K562 (cell line): ENCODE data around the gene CYBRD1. TPM values are rescaled to one million over a fixed set of nuclear protein-coding genes. Genes with fewer than 3 reads are reported as not detected.

Experiments used
- CHCHD3 ChIP-seq: fragments of 250-450 bp; sonication (Bioruptor Pico); IDR thresholded peaks from 2 replicates; pipeline ENCODE4 v2.1.2; 2022; ENCODE audit warnings: mild to moderate bottlenecking
- CSDE1 ChIP-seq, 2 experiments: fragments of 450-650 bp; IDR thresholded peaks; 2 replicates each; pipeline ENCODE4 v1.6.1; 2016; ENCODE audit warnings: mild to moderate bottlenecking in 1 of 2
- ELF1 ChIP-seq: fragments of 200-800 bp; sonication (Bioruptor generic); IDR thresholded peaks from 2 replicates; pipeline ENCODE4 v1.6.1; 2016; ENCODE audit warnings: missing genetic modification characterization, missing compliant biosample characterization
- EP300 ChIP-seq: IDR thresholded peaks from 2 replicates; pipeline ENCODE4 v1.6.1; 2012; ENCODE audit warnings: low read length, improper control_type of control experiment
- FOXK2 ChIP-seq, 2 experiments: fragments of 450-650 bp; IDR thresholded peaks in 1 of 2; conservative IDR thresholded peaks in 1 of 2; 2 replicates each; pipeline ENCODE4 v1.6.1; 2016; ENCODE audit warnings: low read depth in 2 of 2, mild to moderate bottlenecking in 1 of 2
- GATAD2A ChIP-seq: fragments of 450-650 bp; IDR thresholded peaks from 2 replicates; pipeline ENCODE4 v1.6.1; 2017
- GTF2B ChIP-seq: IDR thresholded peaks from 2 replicates; pipeline ENCODE4 v1.6.1; 2011; ENCODE audit not compliant: insufficient read length; ENCODE audit errors: extremely low read depth
- ILF3 ChIP-seq: fragments of 450-650 bp; IDR thresholded peaks from 2 replicates; pipeline ENCODE4 v1.6.1; 2018; ENCODE audit warnings: antibody characterized with exemption, mild to moderate bottlenecking, moderate library complexity, borderline replicate concordance
- LCOR ChIP-seq: sonication (generic); formaldehyde crosslinking; IDR thresholded peaks from 2 replicates; pipeline ENCODE4 v1.8.0; 2022; ENCODE audit warnings: mild to moderate bottlenecking, missing genetic modification reagents
- RBBP5 ChIP-seq: fragments of 200-600 bp; sonication (generic); IDR thresholded peaks from 2 replicates; pipeline ENCODE4 v1.6.1; 2012; ENCODE audit warnings: borderline replicate concordance, mild to moderate bottlenecking, low read length, control low read depth, inconsistent platforms; ENCODE audit not compliant: insufficient read depth, poor library complexity, severe bottlenecking
- TAL1 ChIP-seq: fragments of 450-650 bp; IDR thresholded peaks from 2 replicates; pipeline ENCODE4 v1.6.1; 2016; ENCODE audit warnings: mild to moderate bottlenecking
- TCF3 ChIP-seq: sonication (generic); formaldehyde crosslinking; IDR thresholded peaks from 2 replicates; pipeline ENCODE4 v1.4.0; 2020; ENCODE audit warnings: mild to moderate bottlenecking, missing genetic modification reagents
- YY1 ChIP-seq, 3 experiments: IDR thresholded peaks; 2 replicates each; pipeline ENCODE4 v1.6.1; 2011; ENCODE audit warnings: low read length in 2 of 3, mild to moderate bottlenecking in 2 of 3, moderate library complexity in 2 of 3, borderline replicate concordance in 1 of 3, control low read depth in 1 of 3, low read depth in 1 of 3; ENCODE audit not compliant: insufficient read depth in 3 of 3, insufficient replicate concordance in 2 of 3, control insufficient read depth in 1 of 3, insufficient read length in 1 of 3; ENCODE audit errors: extremely low read depth in 1 of 3
- ZNF318 ChIP-seq, 2 experiments: fragments of 450-650 bp; IDR thresholded peaks; 2 replicates each; pipeline ENCODE4 v1.6.1; 2016; ENCODE audit warnings: mild to moderate bottlenecking in 2 of 2, borderline replicate concordance in 1 of 2, low read depth in 1 of 2, moderate library complexity in 1 of 2
- ZNF639 ChIP-seq, 2 experiments: fragments of 200-800 bp in 1 of 2; sonication (Bioruptor generic) in 1 of 2; sonication (generic) in 1 of 2; formaldehyde crosslinking in 1 of 2; IDR thresholded peaks in 1 of 2; conservative IDR thresholded peaks in 1 of 2; 2 replicates each; pipeline versions ENCODE4 v1.5.0 to v1.6.1; 2016 to 2020; ENCODE audit warnings: missing compliant biosample characterization in 1 of 2, missing genetic modification characterization in 1 of 2, missing genetic modification reagents in 1 of 2
- polyA plus RNA-seq, 8 experiments: library from polyadenylated mRNA; depleted of rRNA in 4 of 8; stranded (reverse) in 5 of 8; unstranded in 3 of 8; fragments of >200 nt; fragmentation: Nextera tagmentation in 2 of 8; fragmentation: Illumina TruSeq in 1 of 8; extraction: Ambion mirVana in 2 of 8; extraction: Trizol in 1 of 8; gene quantifications; 2 replicates each; pipeline versions ENCODE4 v1.2.1 to v1.2.3, GENCODE V29; 2011 to 2014; ENCODE audit warnings: inconsistent platforms in 1 of 8, missing spikeins in 1 of 8
- total RNA-seq, 7 experiments: library from RNA; depleted of rRNA in 6 of 7; stranded (reverse); fragments of >200 nt in 6 of 7; fragmentation: Illumina TruSeq in 2 of 7; extraction: Trizol in 2 of 7; gene quantifications; 2 replicates each; pipeline versions ENCODE4 v1.2.1 to v1.2.3, GENCODE V29; 2011 to 2021; ENCODE audit warnings: low replicate concordance in 1 of 7

CYBRD1 gene
- total and polyA plus RNA-seq, 9 of the 15 experiments (the other 6 are each of a cell fraction or from before 2014, with no cell fraction given), result 9.6 to 22.4 (median 15.6) TPM

GRCh38 chr2:171521361-171522051, 768 bp upstream of the CYBRD1 start (continued):
- TF ChIP-seq ZNF318 (IDR thresholded peaks at IDR 0.05; ENCODE audit: borderline replicate concordance in 1 of 2, low read depth in 1 of 2), result peak in 1 of 2 experiments; percentile 35; a peak in 1 of 4 replicates
- TF ChIP-seq GTF2B, result no peak
- peak in 1 of 2 experiments; percentile 49; a peak in 2 of 4 replicates for TF ChIP-seq ZNF639 (CRISPR knock-in tag; conservative IDR thresholded peaks at IDR 0.05 in 1 of 2, IDR thresholded peaks at IDR 0.05 in 1 of 2)
- no peak for TF ChIP-seq ELF1 (tag)
- peak; percentile 46 for TF ChIP-seq EP300
- 0 out of 2 replicates have a peak, but pooled peaks have one; percentile 13 for TF ChIP-seq GATAD2A
- peak; percentile 43; the same call in 1 of the 2 replicates for TF ChIP-seq TAL1
- TF ChIP-seq ILF3, result no peak
- peak in 1 of 2 experiments; percentile 46; a peak in 1 of 4 replicates for TF ChIP-seq FOXK2 (conservative IDR thresholded peaks at IDR 0.05 in 1 of 2, IDR thresholded peaks at IDR 0.05 in 1 of 2; ENCODE audit: low read depth in 2 of 2)
- TF ChIP-seq YY1 (IDR thresholded peaks at IDR 0.05; ENCODE audit: borderline replicate concordance in 1 of 3, control insufficient read depth in 1 of 3, extremely low read depth in 1 of 3, insufficient read depth in 3 of 3, insufficient read length in 1 of 3, insufficient replicate concordance in 2 of 3, low read depth in 1 of 3, low read length in 2 of 3), result peak in 1 of 3 experiments; percentile 72
- peak; percentile 42; the same call in 1 of the 2 replicates for TF ChIP-seq TCF3 (CRISPR knock-in tag)
- no peak for TF ChIP-seq CHCHD3 (CRISPR knock-in tag)
- peak; percentile 30 for TF ChIP-seq LCOR
- TF ChIP-seq CSDE1 (IDR thresholded peaks at IDR 0.05), result 0 out of 4 replicates have a peak, but pooled peaks of 1 of the 2 experiments have one; percentile 32
- peak; percentile 2 for TF ChIP-seq RBBP5
